Measurements from ENCODE around the gene WIZ. TPM values are rescaled to one million over a fixed set of nuclear protein-coding genes. Genes with fewer than 3 reads are reported as not detected.

Gene WIZ
- total RNA-seq, 1 experiment from 2014 or later, result 11.6 TPM

GRCh38 chr19:15471639-15472101 lies 21.9 kb upstream of the WIZ start:
- Histone ChIP-seq H3K27me3 (replicated peaks) (peaks cover 12% of the 10 kb centered on the region; the same call in 1 of the 2 replicates), H3K27ac (no peak overlapping the region), H3K9me3 (replicated peaks) (no peaks in the 10 kb centered on the region; the same call in 1 of the 2 replicates), H3K4me1 (replicated peaks) (peaks cover 7% of the 10 kb centered on the region; the same call in 1 of the 2 replicates), H3K36me3 (no peaks in the 10 kb centered on the region), H3K4me3 (no peak overlapping the region)
- DNase-seq (ENCODE audit: low read depth in 1 of 2, low spot score in 2 of 2), result no peak

- H3K27me3 ChIP-seq (replicated peaks), result peaks cover 12% of the 10 kb centered on the region; the same call in 1 of the 2 replicates
- H3K27ac ChIP-seq, result no peak overlapping the region
- H3K36me3 ChIP-seq, result no peaks in the 10 kb centered on the region
- H3K4me3 ChIP-seq, result no peak overlapping the region
- no peaks in the 10 kb centered on the region; the same call in 1 of the 2 replicates for H3K9me3 ChIP-seq (replicated peaks)
- H3K4me1 ChIP-seq (replicated peaks), result peaks cover 7% of the 10 kb centered on the region; the same call in 1 of the 2 replicates
- no peak for DNase-seq (ENCODE audit: low read depth in 1 of 2, low spot score in 2 of 2)
These were observed 19.9 kb upstream of the WIZ start for GRCh38 chr19:15469513-15470297.

- peaks cover 12% of the 10 kb centered on the region; the same call in 1 of the 2 replicates for H3K27me3 ChIP-seq (replicated peaks)
- H3K36me3 ChIP-seq, result no peaks in the 10 kb centered on the region
- H3K4me3 ChIP-seq, result no peak overlapping the region
- no peak overlapping the region for H3K27ac ChIP-seq
- H3K4me1 ChIP-seq (replicated peaks), result peaks cover 7% of the 10 kb centered on the region; the same call in 1 of the 2 replicates
- H3K9me3 ChIP-seq (replicated peaks), result no peaks in the 10 kb centered on the region; the same call in 1 of the 2 replicates
- DNase-seq (ENCODE audit: low read depth in 1 of 2, low spot score in 2 of 2), result no peak
These were observed 19.1 kb upstream of the WIZ start for GRCh38 chr19:15468675-15469512.

- no peak for DNase-seq (ENCODE audit: low read depth in 1 of 2, low spot score in 2 of 2)
- Histone ChIP-seq H3K4me1 (replicated peaks) (peaks cover 7% of the 10 kb centered on the region; the same call in 1 of the 2 replicates), H3K36me3 (no peaks in the 10 kb centered on the region), H3K9me3 (replicated peaks) (no peaks in the 10 kb centered on the region; the same call in 1 of the 2 replicates), H3K27ac (no peak overlapping the region), H3K27me3 (replicated peaks) (peaks cover 12% of the 10 kb centered on the region; the same call in 1 of the 2 replicates), H3K4me3 (no peak overlapping the region)
These were observed 18.0 kb upstream of the WIZ start for GRCh38 chr19:15467734-15468214.

GRCh38 chr19:15466851-15467733 lies 17.3 kb upstream of the WIZ start:
- Histone ChIP-seq H3K4me1 (replicated peaks) (peaks cover 7% of the 10 kb centered on the region; the same call in 1 of the 2 replicates), H3K9me3 (replicated peaks) (no peaks in the 10 kb centered on the region)
- no peak for DNase-seq (ENCODE audit: low read depth in 1 of 2, low spot score in 2 of 2)

GRCh38 chr19:15464394-15465385 lies 14.9 kb upstream of the WIZ start, which contains the start of gene RASAL3:
TSS of gene RASAL3 (minus strand) at chr19:15464544. CDS start at chr19:15464358, 186 bp downstream.
- no peak for DNase-seq (ENCODE audit: low read depth in 1 of 2, low spot score in 2 of 2)
- H3K4me3 ChIP-seq, result no peak within 1 kb of the TSS
- no peak within 1 kb of the TSS for H3K27ac ChIP-seq
- no peaks in the 10 kb centered on the region for H3K36me3 ChIP-seq
- peaks cover 7% of the 10 kb centered on the region; the same call in 1 of the 2 replicates for H3K4me1 ChIP-seq (replicated peaks)
- H3K27me3 ChIP-seq (replicated peaks), result peaks cover 9% of the 10 kb centered on the region; the same call in 1 of the 2 replicates
- no peaks in the 10 kb centered on the region for H3K9me3 ChIP-seq (replicated peaks)

More at GRCh38 chr19:15466851-15467733, 17.3 kb upstream of the WIZ start:
- Histone ChIP-seq H3K4me3 (no peak overlapping the region), H3K27me3 (replicated peaks) (peaks cover 12% of the 10 kb centered on the region; the same call in 1 of the 2 replicates), H3K36me3 (no peaks in the 10 kb centered on the region), H3K27ac (no peak overlapping the region)

- Histone ChIP-seq H3K27me3 (replicated peaks) (peaks cover under 1% of the 10 kb centered on the region; the same call in 1 of the 2 replicates), H3K4me3 (no peak overlapping the region), H3K9me3 (replicated peaks) (no peaks in the 10 kb centered on the region), H3K4me1 (replicated peaks) (peaks cover 7% of the 10 kb centered on the region; the same call in 1 of the 2 replicates), H3K36me3 (no peaks in the 10 kb centered on the region), H3K27ac (no peak overlapping the region)
- no peak for DNase-seq (ENCODE audit: low read depth in 1 of 2, low spot score in 2 of 2)
These were observed 14.2 kb upstream of the WIZ start for GRCh38 chr19:15463861-15464371.

GRCh38 chr19:15461694-15462093 lies 11.9 kb upstream of the WIZ start:
- Histone ChIP-seq H3K9me3 (replicated peaks) (peaks cover 4% of the 10 kb centered on the region; the same call in 1 of the 2 replicates), H3K4me3 (no peak overlapping the region), H3K27ac (no peak overlapping the region), H3K36me3 (no peaks in the 10 kb centered on the region), H3K4me1 (replicated peaks) (peaks cover 8% of the 10 kb centered on the region), H3K27me3 (replicated peaks) (peaks cover 18% of the 10 kb centered on the region)
- no peak for DNase-seq (ENCODE audit: low read depth in 1 of 2, low spot score in 2 of 2)

- Histone ChIP-seq H3K27ac (no peak overlapping the region), H3K4me1 (replicated peaks) (peaks cover 12% of the 10 kb centered on the region), H3K4me3 (no peak overlapping the region), H3K27me3 (replicated peaks) (peaks cover 40% of the 10 kb centered on the region), H3K9me3 (replicated peaks) (peaks cover 4% of the 10 kb centered on the region; the same call in 1 of the 2 replicates), H3K36me3 (no peaks in the 10 kb centered on the region)
- DNase-seq (ENCODE audit: low read depth in 1 of 2, low spot score in 2 of 2), result no peak
These were observed 8.1 kb upstream of the WIZ start for GRCh38 chr19:15457701-15458484.

GRCh38 chr19:15456871-15457700 lies 7.3 kb upstream of the WIZ start:
- DNase-seq (ENCODE audit: low read depth in 1 of 2, low spot score in 2 of 2), result no peak
- Histone ChIP-seq H3K4me3 (no peak overlapping the region), H3K27ac (no peak overlapping the region), H3K9me3 (replicated peaks) (peaks cover 4% of the 10 kb centered on the region; the same call in 1 of the 2 replicates), H3K36me3 (no peaks in the 10 kb centered on the region), H3K4me1 (replicated peaks) (peaks cover 16% of the 10 kb centered on the region), H3K27me3 (replicated peaks) (peaks cover 44% of the 10 kb centered on the region)

All from SJSA1 (cell line).